ENCODE results near the gene SGPL1.

The SGPL1 gene

DNA sequence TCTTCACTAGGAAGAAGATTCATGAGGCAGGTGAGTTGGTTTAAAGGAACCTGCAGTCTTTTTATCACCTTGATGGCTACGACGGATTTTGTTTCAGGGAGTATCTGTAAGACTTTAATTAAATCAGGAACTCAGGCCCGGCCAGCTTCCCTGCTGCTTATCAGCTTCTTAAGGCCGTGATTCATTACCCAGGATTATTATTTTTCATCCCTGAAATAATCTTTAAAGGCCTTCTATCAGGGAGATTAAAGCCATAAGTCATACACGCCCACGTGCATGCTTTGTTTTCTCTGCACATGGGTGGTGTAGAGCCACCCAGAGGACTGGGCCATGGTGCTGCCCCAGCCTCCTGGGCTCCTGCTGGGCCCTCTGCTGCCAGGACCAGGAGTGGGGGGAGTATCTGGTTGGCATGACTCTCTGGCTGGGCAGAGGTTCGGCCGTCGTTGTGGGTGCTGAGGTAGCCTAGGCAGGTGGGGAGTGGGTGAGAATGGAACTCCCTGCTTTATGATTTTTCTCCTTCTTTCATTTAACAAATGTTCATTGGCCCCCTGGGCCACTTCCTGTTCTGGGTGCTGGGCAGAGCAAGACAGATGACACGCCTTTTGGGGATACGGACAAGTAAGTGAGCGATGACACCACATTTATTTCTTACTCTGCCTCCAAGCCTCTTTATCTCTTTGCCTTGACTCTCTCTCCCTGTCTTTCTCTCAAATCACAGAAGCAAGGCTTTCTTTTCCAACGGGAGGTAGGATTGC is 111.6 kb downstream of the SGPL1 start:
- no peak for DNase-seq

DNA sequence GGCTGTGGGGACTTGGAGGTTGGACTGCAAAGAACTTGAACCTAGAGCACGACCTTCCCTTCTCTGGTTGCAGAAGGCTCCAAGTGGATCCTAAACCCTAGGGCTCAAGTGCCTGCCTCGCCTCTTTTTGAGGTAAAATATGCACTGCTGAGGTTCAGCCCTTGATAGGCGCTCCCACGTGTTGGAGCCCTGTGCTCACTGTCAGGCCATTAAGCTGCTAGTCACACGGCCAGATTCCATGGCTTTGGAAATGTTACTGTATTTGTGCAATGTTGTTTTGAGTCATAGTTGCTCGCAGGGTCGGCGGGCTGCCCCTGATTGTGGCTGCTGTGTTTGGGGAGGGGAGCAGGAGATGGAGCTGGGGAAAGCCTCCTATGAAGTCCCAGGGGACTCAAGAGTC is 112.4 kb downstream of the SGPL1 start:
- DNase-seq = no peak

DNA sequence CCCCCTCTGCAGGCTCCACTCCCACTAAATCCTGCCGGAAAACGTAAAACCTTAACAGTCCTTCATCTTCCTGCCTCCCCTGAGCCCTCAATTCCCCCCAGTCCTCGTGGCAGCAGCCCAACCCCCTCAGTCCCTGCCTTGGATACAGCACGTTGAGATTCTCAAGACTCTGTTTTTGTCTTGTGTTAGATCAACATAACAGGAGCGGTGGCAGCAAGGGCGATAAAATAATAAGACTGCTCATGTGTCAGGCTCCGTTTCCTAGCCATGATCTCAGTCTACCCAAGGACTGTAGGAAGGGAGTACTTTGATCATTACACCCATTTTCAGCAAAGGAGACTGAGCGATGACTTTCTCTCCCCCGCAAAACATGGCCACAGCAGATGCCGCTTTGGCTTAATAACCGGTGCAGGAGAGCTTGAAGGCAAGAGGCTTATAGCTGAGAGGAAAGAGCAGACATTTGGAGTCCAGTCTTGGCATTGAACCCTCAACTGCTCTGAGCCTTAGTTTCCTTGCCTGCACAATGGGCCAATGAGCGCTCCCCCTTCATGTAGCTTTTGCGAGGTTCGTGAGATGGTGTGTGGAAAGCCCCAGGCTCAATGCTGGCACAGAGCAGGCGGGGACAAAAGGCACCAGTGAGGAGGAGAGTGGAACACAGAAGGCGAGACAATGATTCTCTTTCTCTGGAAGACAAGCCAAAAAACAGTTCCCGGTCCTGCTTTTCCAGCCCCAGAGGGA is 114.7 kb downstream of the SGPL1 start:
- no peak for DNase-seq

Data from hematopoietic multipotent progenitor cell treated with erythropoietin and hydrocortisone succinate and interleukin-3 and kit ligand, for 8 days (in vitro differentiated cells).